NB4 (cell line): ENCODE results near the gene NOTCH1.

Experiments
- CTCF ChIP-seq: IDR thresholded peaks from one replicate; pipeline ENCODE4 v1.5.1; 2012; ENCODE audit warnings: low read depth, low read length
- MAX ChIP-seq: IDR thresholded peaks from 2 replicates; pipeline ENCODE4 v1.6.1; 2011; ENCODE audit warnings: low read depth, low read length
- MYC ChIP-seq: IDR thresholded peaks from 2 replicates; pipeline ENCODE4 v1.6.1; 2011; ENCODE audit warnings: low read depth, low read length
- POLR2A ChIP-seq: IDR thresholded peaks from 2 replicates; pipeline ENCODE4 v1.6.1; 2011; ENCODE audit warnings: mild to moderate bottlenecking; ENCODE audit not compliant: insufficient read length; ENCODE audit errors: extremely low read depth

DNA sequence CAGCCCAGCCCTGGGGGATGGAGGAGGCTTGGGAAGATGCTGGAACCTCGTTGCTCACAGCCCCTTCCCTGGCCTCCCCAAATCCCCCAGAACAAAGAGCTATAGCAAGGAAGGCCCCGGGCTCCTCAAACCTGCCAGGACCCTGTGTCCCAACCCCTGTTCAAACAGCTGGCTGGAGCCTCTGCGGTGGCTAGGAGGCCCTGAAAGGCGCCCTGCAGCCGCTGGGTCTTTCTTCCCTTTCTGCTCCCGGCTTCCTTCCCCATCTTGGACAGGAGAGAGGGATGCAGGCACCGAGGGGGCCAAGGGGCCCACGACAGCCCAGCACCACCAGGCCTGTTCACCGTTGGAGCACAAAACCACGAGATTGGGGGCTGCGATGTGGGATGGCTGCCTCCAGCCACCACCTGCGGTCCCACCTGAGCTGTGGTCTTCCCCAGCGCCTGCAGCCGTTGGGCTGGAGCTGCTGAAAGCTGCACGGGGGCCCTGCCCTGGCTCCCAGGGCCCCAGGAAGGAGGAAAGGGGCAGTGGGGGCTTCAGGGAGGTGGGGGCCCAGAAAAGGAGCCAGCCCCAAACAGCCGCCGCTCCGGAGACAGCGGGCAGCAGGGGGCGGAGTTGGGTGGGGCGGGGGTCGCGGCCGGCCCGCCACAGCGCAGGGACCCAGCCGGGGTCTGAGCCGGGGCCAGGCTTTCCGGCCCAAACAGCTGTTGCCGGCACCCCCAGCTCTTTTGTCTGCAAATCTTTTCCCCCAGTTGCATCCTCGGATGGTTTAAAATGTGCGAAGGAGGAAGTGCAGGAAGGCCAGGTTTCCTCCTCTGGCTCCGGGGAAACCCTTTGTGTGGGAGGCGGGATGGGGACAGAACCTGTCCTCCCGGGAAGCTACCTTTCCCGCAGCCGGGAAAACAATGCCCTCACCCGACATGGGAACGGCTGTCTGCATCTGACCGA, 16.1 kb downstream of the NOTCH1 start:
- TF ChIP-seq MAX (no peak), CTCF (no peak), POLR2A (no peak), MYC (no peak)
